GM21529 (cell line): Measurements from ENCODE around the gene KCND3.

Source experiments
- ATAC-seq: cut with Tn5 transposase; IDR thresholded peaks from one replicate; pipeline ENCODE4 v1.9.1; 2021; ENCODE audit not compliant: unreplicated experiment

Gene KCND3

DNA sequence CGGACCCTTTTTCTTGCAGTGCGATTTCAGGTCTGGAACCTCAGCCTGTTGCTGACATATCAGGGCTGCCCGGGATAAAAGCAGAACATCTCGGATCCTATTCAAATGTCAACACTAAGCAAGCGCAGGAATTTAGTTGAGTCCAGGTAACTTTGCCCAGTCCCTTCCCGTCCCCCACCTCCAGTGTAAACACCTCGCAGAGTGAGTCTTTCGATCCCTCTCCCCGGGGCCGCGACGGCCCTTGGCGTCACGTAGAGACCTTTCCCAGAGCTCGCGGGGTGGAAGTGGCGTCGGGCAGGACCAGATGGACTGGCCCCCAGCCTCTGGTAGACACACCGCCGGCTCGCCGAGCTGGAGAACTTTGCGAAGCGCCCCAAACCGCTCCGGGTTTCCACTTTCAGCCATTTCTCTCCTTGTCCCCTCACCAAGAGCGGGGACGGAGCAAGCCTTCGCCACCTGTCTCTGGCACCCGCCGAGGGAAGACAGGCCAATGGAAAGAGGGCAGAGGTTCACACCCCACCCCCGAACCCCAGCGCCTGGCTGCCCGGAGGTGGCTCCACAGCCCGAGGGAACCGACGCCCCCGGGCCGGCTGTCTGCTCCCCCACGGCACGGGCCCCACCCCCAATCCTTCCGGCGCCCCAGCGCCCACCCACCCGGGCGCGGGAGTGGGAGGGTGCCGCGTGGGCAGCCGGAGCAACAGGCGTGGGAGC is 570 bp downstream of the KCND3 start:
- ATAC-seq: no peak

DNA sequence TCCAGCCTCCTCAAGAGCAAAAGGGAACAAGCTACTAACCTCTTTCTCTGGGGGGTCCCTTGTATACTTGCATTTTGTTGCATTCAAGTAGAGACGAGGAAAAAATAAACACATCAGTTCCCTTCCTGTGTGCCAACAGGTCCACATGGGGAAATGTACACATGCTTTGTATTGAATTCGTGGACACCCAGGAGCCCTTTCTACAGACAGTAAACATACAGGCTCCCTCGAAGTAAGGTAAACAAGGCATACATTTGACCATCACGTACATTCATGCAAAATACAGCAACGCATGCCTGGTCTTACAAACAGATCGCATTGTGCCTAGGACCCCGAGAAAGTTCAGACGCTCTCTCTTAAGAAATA is 1.1 kb downstream of the KCND3 start:
- no peak for ATAC-seq

GRCh38 chr1:111987502-111987901 is 2.0 kb downstream of the KCND3 start:
- ATAC-seq: no peak

DNA sequence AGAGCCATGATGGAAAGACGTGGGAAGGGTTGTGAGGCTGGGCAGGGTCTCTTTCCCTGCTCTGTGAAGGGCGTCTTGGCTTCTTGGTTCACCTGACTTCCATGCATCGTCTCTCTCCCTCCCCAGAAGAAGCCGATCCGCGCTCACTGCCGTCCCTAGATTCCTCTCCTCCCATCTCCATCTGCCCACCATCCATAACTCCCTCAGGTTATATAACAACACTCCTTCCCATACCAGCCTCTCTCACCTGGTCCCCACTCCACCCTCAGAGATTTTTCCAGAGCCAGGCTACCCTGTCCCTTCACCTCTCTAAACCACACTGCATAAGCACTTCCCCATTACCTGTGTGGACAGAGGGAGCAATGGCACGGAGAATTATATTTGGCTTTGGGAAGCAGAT is 6.0 kb downstream of the KCND3 start:
- no peak for ATAC-seq

- no peak for ATAC-seq
These were observed 7.0 kb downstream of the KCND3 start for GRCh38 chr1:111982428-111982827.

DNA sequence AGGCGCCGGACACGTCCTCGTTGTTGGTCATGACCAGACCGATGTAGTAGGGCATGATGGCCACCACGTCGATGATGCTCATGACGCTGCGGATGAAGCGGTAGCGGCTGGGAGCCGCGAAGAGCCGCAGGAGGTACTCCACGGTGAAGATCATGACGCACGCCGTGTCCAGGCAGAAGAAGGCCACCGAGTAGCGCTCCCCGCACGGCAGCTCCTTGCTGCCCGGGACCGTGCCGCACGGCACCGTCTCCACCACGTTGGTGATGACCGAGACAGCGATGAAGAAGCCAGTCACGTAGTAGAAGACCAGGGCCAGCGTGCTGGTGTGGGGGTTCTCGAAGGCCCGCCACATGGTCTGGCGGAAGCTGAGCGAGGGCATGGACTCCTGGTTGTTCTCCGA is 7.6 kb downstream of the KCND3 start:
- no peak for ATAC-seq

DNA sequence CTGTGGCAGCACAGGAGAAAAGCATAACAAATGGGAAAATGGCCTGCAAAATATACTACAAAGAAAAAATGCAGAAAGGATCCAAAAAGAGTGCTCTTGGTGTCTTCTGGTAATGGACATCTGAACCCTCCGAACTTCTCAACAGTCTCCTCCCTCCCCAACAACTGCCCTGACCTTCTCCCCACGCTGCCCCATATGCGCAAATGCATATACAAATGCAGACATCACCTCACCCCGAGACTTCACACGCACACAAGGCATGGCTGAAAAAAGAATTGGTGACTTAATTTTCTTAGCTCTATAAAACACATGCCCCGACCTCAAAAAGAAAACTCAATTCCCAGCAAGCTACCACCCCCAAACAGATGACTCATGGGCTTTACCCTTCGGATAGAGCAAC is 8.4 kb downstream of the KCND3 start:
- no peak for ATAC-seq

DNA sequence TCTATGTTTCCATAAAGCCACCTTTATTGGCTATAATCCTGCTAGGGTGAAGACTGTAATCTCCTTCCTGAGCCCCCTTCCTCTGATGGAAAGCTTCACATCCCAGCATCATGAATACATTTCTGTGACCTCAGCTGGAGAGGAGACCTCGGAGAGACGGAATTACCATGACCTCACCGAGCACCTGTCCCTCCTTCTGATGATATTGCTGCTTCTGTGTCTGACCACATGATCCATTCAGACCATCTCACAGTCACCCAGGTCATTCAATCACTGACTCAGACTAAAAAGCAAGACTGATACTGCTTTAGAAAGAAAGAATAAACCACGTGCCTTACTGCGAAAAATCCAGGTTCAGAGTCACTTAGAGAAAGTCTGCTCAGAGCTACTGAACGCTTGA is 8.8 kb downstream of the KCND3 start:
- ATAC-seq: no peak

GRCh38 chr1:111978695-111979094 is 10.8 kb downstream of the KCND3 start:
- no peak for ATAC-seq

- ATAC-seq: no peak
These were observed 12.1 kb downstream of the KCND3 start for GRCh38 chr1:111977378-111977777.

- no peak for ATAC-seq
These were observed 12.6 kb downstream of the KCND3 start for GRCh38 chr1:111976842-111977241.

GRCh38 chr1:111976332-111976731 is 13.1 kb downstream of the KCND3 start:
- no peak for ATAC-seq

- ATAC-seq: no peak
These were observed 16.2 kb downstream of the KCND3 start for GRCh38 chr1:111973150-111973790.

GRCh38 chr1:111971396-111971795 is 18.1 kb downstream of the KCND3 start:
- no peak for ATAC-seq

- ATAC-seq: no peak
These were observed 21.0 kb downstream of the KCND3 start for GRCh38 chr1:111968511-111968910.

DNA sequence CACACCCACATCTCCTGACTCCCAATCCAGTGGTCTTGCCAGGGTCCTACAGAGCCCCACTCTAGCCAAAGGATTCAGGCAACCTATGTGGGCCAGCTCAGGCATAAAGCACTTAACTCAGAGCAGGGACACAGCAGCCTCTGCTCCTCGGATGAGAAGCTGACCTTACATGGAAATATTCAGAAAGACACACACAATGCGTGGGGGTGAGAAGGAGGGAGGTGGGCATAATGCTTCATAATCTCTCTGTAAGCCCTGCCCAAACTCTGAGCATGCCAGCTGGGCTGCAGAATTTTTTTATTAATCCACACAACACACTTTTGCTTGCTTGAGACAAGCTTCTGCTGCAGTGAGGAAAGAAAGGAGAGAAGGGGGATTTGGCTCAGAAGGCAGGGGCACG is 21.6 kb downstream of the KCND3 start:
- no peak for ATAC-seq

DNA sequence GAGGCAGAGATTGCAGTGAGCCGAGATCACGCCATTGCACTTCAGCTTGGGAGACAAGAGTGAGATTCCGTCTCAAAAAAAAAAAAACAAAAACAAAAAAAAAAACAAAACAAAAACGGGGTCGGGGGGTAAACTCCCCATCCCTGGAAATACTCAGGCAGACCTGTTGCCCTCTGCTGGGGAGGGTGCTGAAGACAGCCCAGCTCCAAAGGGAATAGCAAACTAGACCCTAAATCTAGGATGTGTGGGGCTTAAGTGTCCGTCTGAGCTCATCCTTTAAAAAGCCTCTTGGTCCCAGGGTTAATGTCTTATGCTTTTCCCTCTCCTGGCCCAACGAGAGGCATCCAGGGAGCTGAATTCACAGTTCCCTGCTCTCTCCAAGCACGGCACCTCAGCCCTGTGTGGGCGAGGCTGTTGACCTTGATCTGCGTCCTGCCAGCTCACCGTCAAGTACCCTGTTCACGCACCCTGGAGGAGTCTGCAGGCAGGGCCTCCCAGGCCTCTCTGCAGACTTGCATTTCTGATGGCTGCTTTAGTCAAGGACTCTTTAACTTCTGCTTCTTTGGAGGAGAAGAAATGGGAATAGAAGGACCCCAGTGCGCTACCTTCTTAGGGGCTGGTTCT is 22.3 kb downstream of the KCND3 start:
- ATAC-seq: no peak

GRCh38 chr1:111965781-111966443 is 23.6 kb downstream of the KCND3 start:
- ATAC-seq: no peak

DNA sequence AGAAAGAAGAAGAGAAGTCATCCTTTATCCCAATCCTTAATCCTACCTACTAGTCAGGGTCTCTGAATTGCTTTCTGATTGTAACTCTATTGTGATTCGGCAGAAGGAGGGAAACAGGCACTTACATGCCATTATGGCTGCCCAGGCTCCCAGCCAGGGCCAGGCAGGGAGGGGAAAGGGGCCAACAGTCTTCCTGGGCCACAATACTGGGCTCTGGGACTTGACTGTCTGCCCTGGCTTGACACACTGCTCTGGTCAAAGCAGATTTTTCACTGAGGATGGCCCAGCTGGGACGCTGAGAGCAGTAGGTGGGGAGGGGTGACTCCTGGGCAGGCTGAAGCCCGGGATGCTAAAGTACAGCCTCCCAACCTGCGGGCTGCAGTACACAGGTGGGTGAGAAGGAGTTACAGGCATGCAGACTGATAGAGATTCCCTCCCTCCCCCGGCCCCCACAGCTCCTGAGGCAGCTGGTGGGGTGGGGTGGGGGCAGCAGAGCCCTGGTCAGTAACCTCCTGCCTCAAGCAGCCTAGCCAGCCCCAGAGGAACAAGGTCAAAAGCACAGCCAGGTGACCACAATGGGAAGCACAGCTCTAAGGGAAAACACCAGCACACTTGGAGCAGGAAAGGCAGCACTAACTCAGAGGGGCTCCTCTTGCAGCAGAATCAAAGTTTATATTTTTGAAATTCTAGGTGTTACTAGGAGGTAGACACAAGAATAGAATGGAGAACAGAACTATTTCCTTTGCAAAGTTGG is 25.3 kb downstream of the KCND3 start:
- ATAC-seq: no peak

GRCh38 chr1:111961773-111962565 is 27.5 kb downstream of the KCND3 start:
- ATAC-seq: no peak
